HG03520 (cell line): Measurements from ENCODE around the gene BCL10.

Experiments
- ATAC-seq: cut with Tn5 transposase; IDR thresholded peaks from one replicate; pipeline ENCODE4 v1.9.1; 2021; ENCODE audit warnings: mild to moderate bottlenecking, moderate library complexity; ENCODE audit not compliant: unreplicated experiment

Gene BCL10

DNA sequence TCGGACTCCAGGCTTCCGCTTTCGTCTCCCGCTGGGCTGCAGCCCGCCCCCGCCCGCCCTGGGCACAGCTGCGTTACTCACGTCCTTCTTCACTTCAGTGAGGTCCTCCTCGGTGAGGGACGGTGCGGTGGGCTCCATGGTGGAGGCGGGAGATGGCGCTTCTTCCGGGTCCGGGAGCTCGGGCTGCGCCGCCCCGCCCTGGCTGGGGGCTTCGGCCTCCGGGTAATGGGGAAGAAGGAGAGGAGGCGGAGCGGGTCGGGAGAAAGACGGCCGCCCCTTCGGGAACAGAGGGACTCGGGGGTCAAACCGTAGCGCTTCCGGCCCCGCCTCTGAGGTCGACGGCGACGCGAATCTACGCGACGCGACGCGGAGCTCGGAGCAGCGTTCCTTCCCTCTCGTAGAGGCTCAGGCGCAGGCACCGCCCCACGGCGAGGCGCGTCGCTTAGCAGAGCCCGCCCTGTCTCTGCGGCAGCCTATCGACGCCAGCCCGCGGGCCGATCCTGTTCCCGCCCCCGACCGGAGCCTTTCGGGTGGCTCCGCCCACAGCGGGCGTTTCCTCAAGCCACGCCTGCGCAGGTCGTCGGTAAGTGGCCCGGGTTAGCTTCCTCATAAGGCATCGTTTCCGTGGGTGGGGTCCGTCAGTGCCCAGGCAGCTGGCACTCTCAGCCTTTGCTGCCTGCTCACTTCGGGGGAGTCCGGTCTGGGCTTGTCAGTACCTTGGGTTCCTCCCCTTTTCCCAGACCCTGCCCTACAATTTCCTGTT, at the start of gene BCL10:
Gene BCL10, minus strand, starts transcription at position 418 of the 763 bp plus-strand sequence. Its CDS starts 280 bp downstream, at position 138.
- ATAC-seq = peak; percentile 97

DNA sequence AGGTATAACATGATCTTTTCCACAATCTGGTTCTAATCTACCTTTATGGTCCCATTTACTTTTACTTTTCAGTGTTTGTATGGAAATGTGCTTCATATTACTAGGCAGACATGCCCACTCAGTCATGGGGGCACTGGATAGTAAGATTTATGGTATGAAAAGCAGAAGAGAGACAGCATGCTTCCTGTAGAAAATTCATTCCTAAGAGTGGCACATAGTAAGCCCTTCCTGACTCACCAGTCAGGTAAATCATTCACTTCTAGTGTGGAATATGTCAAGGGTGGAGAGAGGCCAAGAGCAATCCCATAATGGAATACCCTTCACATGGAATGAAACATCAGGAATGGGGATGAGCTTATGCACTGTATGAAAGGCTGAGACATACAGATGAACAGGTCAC, 49.5 kb upstream of the BCL10 start:
- no peak for ATAC-seq

DNA sequence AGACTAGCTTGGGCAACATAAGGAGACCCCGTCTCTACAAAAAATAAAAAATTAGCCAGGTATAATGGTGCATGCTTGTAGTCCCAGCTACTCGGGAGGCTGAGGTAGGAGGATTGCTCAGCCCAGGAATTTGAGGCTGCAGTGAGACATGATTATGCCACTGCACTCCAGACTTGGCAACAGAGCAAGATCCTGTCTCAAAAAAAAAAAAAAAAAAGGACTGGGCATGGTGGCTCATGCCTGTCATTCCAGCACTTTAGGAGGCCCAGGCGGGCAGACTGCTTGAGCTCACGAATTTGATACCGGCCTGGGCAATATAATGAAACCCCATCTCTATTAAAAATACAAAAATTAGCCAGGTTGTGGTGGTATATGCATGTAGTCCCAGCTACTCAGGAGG, 47.3 kb upstream of the BCL10 start:
- ATAC-seq = no peak

DNA sequence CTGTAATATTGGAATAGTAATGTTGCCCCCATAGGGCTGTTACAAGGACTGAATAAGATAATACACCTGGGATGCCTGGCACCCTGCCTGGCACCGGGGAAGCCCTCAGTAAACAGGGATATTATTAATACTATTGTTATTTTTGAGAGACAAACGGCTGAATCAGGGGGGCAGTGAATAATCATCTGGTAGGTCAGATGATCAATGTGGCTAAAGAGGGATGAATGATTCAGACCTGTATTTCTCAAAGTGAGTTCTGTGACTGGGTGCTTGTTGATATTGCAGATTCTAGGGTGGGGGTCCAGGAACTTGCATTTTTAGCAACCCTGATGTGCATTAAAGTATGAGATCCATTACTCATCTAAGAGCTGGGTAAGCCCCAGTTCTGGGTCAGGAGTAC, 46.2 kb upstream of the BCL10 start:
- no peak for ATAC-seq

DNA sequence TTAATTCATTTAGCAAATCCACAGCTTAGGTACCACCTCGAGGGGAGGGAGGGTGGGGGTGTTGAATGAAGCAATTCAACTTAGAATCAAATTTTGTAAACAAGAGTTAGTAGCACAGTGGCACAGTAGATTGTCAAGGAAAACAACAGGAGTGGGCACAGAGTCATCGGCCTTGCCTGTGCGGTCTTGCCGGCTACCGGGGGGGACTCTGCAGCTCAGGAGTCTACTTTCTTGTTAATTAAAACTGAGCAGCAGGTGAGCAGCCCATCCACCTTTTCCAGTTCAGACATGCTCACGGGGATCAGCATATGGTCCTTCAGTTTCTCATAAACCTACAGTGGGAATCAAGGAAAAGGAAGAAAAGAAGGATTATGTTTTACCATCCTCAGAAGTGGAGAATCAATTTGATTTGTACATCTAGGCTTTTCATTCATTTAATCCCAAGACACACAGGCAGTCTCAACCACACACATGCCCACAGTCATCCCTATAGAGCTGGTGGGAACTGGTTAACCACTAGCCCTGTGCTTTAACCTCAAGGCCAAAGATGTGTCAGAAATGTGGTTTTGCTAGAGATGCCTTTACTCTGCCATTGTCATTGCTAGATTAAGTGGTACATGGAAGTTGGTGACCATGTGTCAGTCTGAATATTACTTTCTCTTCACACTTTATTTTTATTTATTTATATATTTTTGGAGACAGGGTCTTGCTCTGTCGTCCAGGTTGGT, 45.0 kb upstream of the BCL10 start:
- ATAC-seq = no peak

DNA sequence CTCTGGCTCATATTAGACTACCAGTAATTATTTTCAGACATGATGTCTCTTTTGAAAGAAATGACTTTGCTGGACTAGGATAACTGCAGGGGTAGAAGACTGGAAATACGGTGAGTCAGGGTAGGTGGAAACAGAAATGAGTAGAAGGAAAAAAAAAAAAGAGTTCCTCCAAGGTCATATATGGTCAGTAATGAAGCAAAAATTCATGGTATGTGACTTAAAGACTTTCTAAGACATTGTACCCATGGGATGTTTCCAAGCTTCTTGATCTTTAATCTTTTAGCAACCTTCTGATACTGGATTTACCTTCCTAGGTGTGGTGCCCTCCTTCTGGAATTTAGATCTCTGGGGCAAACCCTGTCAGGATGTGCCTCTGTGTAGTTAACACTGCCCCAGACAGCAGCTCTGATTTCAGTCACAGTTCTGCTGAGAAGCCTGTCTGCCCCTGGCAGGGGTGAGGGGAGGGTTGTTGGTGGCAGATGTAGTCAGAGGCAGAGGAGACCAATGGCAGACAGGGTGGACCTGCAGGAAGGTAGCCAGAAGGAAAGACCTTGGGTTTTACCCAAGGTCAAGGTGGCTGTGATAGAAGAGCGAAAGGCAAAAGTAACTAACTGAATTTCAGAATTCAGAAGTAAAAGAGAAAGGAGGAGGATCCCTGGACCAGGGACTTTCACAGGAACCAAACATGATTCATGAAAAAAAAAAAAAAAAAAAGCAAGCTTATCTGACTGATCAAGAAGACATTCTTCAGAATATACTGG, 44.1 kb upstream of the BCL10 start:
- no peak for ATAC-seq

DNA sequence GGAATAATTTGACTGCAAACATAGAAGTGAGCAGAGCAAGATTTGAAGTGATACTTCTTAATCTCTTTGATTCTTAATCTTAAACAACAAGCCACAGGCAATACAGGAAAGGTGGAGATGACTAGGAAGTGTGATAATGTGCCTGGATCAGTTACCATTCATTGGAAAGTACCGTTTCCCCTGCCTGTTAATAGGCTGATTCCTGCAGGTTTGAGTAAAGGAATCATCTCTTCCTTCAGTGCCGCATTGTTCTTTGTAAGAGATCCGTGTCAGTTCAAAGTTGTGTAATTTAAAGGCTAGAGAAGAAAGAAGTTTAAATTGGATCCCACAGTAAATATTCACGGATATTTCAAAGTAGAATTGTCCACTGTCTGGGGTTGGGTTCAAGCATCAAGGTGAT, 43.5 kb upstream of the BCL10 start:
- no peak for ATAC-seq

DNA sequence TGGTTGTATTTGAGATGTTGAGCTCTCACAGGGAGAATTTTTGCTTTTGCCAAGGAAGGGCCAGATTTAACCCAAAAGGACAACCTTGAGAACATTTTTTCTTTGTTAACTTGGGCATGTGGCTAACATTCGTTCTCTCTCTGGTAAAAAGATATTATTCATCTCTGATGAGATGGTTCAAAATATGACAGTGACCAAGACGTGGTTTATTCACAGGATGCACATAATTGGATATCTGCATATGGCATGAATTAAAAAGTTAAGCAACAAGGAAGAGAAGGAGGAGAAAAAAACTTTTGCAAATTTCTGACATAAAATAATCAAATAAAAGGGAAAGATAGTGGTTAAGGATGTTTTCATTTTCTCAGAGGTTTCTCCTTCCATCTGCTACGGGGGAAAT, 43.1 kb upstream of the BCL10 start:
- no peak for ATAC-seq

DNA sequence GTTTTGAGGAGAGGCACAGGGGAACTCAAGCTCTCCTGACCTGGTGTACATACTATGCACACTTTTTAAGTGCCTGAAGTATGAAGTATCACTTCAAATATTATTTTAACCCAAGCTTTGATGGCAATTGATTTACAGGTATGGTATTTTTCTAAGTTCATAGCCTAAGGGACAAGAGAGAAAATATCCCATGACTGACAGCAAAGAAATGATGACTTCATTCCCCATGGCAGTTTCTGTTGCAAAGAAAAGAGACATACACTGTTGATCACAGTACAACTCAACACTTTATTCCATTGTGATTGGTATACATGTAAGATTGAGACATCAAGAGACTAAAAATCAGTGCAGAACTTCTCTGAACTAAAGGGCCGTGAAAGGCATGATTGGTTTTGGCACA, 41.8 kb upstream of the BCL10 start:
- no peak for ATAC-seq

DNA sequence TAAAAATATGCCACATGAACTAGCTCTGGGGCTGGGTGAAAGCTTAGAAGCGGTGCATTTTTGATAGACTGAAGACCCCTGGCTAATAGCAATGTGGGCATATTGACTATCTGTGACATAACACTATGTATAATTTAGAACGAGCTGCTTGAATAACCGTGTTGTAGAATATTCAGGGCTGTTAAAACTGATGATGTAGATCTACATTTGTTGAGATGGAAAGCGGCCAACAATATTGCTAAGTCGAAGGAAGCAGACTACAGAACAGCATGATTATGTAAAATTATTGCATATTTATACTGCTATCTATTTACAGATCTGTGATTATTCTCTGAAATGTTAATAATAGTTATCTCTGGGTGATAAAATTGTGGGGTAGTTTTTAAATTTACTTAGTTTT, 41.1 kb upstream of the BCL10 start:
- ATAC-seq = no peak

DNA sequence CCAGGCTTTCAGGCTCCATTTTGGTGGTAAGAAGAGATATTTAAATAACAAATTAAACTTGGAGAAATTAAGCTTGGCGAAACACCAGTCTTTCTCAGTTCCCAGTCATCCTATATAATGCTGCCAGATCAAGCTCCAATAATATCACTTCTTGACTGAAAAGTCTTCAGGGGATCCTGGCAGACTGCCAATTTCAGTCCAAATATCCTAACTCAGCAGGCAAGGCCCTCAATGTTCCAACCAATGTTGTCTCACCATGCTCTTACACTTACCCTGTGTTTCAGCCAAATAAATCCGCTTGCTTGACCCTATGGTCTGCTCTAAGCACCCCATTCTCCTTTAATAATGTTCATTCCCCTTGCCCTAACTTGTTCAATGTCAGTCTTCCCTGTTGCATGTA, 39.9 kb upstream of the BCL10 start:
- ATAC-seq = no peak

DNA sequence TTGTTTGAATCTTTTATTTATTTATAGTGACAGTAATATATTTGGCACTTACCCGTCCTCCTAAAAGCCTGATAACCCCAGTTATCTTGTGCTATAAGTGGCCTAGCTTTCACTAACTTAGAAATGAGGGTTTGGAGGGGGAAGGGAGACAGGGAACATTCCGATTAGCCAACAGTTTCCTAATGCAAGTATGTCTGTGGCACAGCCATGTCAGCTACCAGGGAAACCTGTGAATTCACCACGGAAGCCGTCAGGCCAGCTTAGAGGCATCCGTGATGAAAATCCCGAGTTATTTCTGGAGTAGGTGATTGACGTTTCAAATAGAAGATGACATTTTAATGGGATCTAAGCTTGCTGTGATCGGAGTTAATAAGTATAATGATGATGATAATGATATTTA, 39.4 kb upstream of the BCL10 start:
- ATAC-seq = no peak

DNA sequence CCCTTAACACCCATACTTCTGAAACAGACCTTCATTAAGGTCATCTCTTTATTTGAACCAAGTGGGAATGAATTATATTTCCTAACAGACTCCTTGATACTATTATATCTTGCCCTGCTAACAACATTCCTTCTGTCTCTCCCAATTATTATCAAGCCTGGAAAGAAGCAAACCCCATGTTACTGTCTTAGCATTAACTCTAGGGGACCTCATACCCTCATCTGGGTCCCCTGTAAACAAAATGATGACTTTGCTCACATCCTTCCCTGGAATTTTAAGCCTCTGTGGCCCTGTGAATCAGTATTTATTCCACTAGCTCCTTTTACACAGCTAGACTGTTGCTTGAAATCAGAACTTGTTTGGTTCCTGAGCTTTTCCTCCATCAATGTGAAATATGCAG, 38.3 kb upstream of the BCL10 start:
- ATAC-seq = no peak

DNA sequence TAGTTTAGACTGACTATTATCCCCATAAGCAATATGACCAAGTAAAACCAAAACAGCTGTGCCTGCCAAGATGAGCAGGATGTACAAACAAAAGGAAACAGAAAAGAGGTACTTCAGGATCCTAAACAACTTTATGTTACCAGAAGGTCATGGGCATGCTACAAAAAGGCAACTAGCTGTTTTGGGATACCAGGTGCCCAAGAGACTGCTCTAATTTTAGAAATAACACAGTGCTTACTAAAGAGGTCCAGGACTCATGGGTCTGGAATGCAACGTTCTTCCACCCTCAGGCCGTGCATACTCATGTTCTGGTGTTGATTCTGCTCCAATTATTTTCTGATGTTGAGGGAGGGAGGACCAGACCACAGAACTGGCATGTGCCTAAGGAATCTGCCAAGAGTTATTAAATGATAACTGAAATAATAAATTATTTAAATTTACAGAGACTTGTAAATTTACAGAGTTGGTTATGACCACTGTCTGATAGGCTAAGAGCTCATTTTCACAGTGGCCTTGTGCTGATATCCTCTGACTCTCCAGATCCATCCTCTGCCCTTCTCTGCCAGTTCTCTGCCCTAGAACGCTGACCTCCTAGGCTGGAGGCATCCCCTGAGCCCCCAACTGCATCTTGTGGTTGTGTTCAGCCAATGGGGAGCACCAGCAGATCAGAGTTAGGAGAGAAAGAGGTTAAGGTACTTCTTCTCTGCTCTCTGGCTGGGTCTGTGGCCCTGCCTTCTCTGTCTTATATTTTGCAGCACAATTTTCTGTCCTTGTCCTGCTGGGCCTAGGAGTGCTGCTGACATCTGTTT, 37.7 kb upstream of the BCL10 start:
- ATAC-seq = no peak

DNA sequence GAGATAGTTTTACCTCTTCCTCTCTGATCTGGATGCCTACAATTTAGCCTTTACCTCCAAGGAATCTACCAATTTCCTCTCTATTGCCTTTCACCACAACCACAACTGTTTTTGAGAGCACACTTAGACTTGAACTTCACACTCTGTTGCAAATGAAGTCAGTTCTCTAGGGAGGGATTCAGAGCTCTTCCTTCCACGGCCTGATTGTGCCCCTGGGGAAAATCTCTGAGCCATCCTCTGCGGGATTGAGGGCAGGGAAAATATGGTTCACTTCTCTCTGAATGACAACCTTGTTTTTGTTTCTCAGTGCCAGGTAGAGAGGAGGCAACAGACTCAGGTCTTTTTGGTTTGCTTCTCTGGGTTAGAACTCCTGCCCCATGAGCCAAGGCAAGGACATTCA, 35.4 kb upstream of the BCL10 start:
- no peak for ATAC-seq

DNA sequence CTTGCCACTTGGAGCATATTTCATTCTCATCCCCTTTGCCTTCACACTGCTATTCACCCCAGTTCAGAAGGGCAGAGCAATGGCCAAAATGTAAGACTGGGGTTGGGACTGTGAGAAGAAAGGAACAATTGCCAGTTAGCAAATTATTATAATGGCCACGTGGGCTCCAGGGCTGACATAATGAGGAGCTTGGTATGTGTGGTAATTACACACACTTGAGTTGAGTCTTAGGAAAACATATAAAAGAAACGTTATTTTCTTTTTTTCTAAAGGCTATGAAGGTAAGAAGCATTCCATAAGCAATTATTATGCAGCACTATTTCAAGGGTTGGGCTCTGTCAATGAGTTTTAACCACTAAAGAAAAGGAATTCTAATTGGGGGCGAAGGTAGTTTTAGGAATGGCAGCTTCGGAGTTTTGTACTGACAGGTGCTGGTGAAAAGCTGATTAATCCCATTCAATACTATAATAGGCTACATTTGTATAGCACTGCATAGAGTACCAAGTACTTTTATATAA, 32.5 kb upstream of the BCL10 start:
- ATAC-seq = no peak

DNA sequence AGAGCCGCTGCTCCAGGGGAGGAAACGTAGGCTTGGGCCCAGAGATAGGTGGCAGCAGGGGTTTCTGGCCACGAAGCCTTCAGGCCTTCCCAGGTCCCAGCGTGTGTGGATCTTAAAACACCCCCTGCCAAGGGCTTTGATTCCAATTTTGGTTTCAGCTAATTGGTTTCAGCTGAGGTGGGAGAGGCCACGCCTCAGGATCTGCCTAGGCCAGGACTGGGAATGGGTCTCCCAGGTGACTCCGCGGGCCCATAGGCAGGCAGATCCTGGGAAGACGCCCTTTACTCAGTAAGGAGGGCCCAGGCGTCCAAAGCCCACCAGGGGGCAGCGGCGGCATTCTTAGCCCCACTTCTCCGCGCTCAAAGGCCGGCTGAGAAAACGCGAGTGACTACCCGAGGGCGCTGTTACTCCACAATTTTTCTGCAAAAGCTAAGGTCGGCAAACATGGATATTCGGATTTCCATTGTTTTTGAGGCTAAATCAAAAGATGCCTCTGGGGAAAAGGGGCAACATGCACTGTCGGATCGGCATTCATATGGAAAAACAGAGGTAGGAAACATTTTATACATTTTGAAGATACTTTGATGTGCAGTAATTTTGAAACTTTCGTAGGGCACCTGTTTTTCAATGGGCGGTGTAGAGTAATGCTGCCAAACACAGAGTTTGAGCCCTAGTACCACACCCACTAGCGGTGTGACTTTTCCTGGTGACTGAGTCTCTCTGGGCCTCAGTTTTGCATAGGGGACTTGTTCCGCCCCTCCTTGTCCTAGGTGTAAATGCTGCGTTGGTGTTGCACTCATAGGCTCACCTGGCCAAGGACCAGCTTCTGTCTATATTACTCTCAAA, 31.8 kb upstream of the BCL10 start:
- peak; percentile 80 for ATAC-seq

DNA sequence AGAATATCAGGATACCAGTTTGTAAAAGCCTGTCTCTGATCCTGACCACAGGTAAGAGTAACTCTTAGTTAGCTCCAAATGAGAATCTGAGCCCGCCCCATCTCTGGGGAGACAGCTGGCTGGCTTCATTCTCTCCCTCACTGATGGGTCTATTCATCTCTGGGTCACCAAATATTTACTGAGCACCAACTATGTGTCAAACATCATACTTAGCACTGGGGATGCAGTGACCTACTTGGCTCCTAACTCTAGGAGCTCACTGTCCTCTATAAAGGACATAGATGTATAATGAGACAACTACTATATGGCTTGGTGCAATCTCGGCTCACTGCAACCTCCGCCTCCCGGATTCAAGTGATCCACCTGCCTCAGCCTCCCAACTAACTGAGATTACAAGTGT, 29.8 kb upstream of the BCL10 start:
- no peak for ATAC-seq

DNA sequence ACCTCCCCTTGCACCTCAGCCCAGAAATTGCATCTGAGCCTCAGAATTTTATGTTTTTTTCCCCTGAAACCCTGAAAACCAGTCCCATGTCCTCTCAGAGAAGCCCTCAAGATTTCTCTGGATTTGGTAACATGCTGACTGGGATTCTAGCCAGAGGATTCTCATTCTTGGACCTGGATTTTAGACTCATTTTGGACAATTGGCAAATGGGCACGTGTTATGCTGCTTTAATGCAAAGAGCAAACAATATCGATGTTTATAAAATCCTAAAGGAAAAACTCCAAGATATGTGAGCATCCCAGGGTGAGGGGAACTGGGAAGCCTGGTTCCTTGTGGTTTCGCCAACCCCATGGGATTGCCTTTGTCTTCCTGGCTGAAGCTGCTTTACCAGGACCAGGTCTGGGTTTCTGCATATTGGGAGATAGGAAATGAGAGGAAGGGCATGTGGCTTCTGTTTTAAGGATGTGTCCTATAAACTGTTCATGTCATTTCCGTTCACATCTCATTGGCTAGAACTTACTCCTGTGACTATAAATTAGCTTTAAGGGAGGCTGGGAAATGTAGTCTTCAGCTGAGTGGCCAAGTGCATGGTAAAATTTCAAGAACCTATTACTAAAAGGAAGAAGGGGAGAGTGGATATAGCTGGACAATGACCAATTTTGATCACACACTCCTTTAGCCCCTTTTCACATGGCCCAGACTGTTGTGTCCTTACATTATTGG, 27.2 kb upstream of the BCL10 start:
- ATAC-seq = no peak
